HFFc6 (cell line): ENCODE data around the gene POLR3H. TPM values are rescaled to one million over a fixed set of nuclear protein-coding genes. Genes with fewer than 3 reads are reported as not detected.
A peak's percentile ranks its signal among the peaks of the same experiment; 100 is the strongest.
"Not testable (repeated sequence)": the region's sequence is repeated elsewhere in the genome, so short reads cannot be mapped to it uniquely, and the experiment has no call there.

Experiments used
- DNase-seq: peaks from one replicate; pipeline ENCODE4 v3.0.0-alpha.2; 2018
- H3K27ac Mint-ChIP-seq: 2 replicates; pipeline ENCODE4 v1.8.0; 2020; ENCODE audit warnings: mild to moderate bottlenecking, mixed read lengths
- H3K27me3 Mint-ChIP-seq: 2 replicates; pipeline ENCODE4 v1.8.0; 2021; ENCODE audit warnings: mild to moderate bottlenecking, moderate library complexity, mixed read lengths; ENCODE audit not compliant: insufficient read depth
- H3K36me3 Mint-ChIP-seq: 2 replicates; pipeline ENCODE4 v1.8.0; 2021; ENCODE audit warnings: low read depth, mixed read lengths
- H3K4me1 Mint-ChIP-seq: 2 replicates; pipeline ENCODE4 v1.8.0; 2020; ENCODE audit warnings: low read depth, mixed read lengths
- H3K4me3 Mint-ChIP-seq: 2 replicates; pipeline ENCODE4 v1.8.0; 2020; ENCODE audit warnings: mild to moderate bottlenecking, moderate library complexity, mixed read lengths
- H3K9me3 Mint-ChIP-seq: 2 replicates; pipeline ENCODE4 v1.8.0; 2020; ENCODE audit warnings: mild to moderate bottlenecking, mixed read lengths
- total RNA-seq, 6 experiments: library from RNA; stranded (reverse); fragmentation: NEBNext Ultra II Directional; extraction: Animal tissue kit (Norgen Biotek cat#: 25700); gene quantifications; 2 replicates in 1 of 6; 3 replicates in 5 of 6; pipeline ENCODE4 v1.2.3, GENCODE V29; 2021
- TF ChIP-seq, protein P1 (sequence below): fragments of 200-600 bp; sonication (generic); IDR thresholded peaks from 2 replicates; pipeline ENCODE4 v1.5.0; 2021; ENCODE audit warnings: antibody characterized with exemption, mild to moderate bottlenecking

Gene POLR3H
- total RNA-seq, 6 experiments from 2014 or later: 50.9 to 72.1 (median 56.0) TPM

DNA sequence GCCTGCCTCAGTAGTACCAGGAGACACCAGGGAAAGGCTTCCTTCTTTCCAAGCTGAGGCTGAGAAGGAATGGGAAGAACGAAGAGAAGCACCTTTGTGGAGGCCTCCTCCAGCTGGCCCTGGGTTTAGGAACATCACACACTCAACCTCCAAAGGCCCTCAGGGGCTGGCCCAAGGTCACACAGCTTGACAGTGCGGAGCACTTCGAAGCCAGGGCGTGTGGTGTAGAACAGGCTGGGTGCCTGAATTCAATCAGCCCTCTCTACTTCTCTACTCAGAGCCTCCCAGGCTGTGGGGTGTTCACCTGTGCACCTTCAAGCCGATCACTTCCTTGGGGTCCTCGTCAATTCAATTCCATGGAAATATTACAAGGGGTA, 15.8 kb upstream of the POLR3H start:
- Mint-ChIP-seq H3K27me3 (peaks cover 2% of the 10 kb centered on the region), H3K27ac (no peak overlapping the region), H3K36me3 (no peaks in the 10 kb centered on the region), H3K4me1 (peaks cover 69% of the 10 kb centered on the region), H3K4me3 (peak overlapping the region; percentile 86; the same call in 1 of the 2 replicates), H3K9me3 (no peaks in the 10 kb centered on the region)
- no peak for DNase-seq
- TF ChIP-seq, protein P1, sequence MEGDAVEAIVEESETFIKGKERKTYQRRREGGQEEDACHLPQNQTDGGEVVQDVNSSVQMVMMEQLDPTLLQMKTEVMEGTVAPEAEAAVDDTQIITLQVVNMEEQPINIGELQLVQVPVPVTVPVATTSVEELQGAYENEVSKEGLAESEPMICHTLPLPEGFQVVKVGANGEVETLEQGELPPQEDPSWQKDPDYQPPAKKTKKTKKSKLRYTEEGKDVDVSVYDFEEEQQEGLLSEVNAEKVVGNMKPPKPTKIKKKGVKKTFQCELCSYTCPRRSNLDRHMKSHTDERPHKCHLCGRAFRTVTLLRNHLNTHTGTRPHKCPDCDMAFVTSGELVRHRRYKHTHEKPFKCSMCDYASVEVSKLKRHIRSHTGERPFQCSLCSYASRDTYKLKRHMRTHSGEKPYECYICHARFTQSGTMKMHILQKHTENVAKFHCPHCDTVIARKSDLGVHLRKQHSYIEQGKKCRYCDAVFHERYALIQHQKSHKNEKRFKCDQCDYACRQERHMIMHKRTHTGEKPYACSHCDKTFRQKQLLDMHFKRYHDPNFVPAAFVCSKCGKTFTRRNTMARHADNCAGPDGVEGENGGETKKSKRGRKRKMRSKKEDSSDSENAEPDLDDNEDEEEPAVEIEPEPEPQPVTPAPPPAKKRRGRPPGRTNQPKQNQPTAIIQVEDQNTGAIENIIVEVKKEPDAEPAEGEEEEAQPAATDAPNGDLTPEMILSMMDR: no peak

DNA sequence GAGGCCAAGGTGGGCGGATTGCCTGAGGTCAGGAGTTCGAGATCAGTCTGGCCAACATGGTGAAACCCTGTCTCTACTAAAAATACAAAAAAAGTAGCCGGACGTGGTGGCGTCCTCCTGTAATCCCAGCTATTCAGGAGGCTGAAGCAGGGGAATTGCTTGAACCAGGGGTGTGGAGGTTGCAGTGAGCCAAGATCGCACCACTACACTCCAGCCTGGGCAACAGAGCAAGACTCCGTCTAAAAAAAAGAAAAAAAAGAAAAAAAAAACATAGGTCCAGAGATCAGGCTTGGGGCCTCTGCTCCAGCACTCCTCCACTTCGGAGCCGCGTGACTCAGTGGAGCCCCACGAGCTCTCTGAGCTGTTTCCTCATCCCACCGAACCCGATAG, 14.0 kb upstream of the POLR3H start:
- H3K9me3 Mint-ChIP-seq, H3K27ac Mint-ChIP-seq, H3K36me3 Mint-ChIP-seq, H3K4me3 Mint-ChIP-seq, DNase-seq, H3K27me3 Mint-ChIP-seq: not testable (repeated sequence)
- H3K4me1 Mint-ChIP-seq: peaks cover 53% of the 10 kb centered on the region

DNA sequence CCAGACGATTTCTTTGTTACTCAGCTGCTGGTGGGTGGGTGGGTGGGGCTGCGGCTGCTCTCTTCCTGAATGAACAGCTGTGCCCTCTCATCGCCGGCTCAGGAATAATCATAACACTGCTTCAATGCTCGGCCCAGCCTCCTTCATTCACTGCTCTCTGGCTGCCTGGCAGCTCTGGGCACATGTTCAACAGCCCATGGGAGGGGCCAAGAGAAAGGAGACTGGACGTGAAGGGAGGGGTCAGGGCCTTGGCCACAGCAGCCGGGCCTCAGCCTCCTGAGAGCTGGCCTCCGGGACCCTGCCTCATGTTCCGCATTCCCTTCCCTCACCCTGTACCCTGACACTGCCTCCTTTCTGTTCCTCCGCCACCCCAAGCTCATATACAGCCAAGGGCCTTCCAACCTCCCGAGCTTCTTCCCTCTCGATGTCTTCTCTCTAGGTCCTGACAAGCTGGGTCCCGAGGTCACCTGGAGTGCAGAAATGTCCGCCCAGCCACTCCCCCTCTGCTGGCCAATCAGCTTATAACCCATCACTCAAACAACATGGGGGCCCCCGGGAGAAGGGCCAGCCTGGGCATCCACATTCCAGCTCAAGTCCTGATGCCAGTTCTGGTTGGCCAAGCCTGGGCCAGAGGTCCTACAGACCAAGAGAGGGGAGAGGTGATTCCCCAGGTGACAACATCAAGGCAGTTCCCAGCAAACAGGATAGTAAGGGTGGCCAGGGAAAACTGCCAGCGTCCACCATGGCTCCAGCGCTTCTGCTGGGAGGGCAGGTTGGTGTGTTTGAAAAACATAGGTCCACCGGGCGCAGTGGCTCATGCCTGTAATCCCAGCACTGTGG, 13.4 kb upstream of the POLR3H start:
- DNase-seq: peak; percentile 49
- Mint-ChIP-seq H3K27ac (peak overlapping the region; percentile 58; the same call in 1 of the 2 replicates), H3K27me3 (no peaks in the 10 kb centered on the region; the same call in 1 of the 2 replicates), H3K4me3 (no peak overlapping the region), H3K4me1 (peaks cover 47% of the 10 kb centered on the region), H3K36me3 (no peaks in the 10 kb centered on the region), H3K9me3 (no peaks in the 10 kb centered on the region)
- TF ChIP-seq, protein P1: no peak

DNA sequence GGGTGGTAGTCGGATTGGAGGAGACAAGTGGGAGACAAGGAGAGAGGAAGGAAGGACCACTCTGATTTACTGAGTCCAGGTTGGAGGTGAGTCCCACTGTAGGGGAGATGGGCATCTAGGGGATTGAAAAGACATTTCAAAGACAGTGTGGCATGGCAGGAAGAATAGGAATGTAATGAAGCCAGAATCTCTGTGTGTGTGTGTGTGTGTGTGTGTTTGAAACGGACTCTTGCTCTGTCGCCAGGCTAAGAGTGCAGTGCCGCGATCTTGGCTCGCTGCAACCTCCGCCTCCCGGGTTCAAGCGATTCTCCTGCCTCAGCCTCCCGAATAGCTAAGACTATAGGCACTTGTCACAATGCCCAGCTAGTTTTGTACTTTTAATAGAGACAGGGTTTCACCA, 12.3 kb upstream of the POLR3H start:
- H3K4me1 Mint-ChIP-seq: peaks cover 36% of the 10 kb centered on the region

DNA sequence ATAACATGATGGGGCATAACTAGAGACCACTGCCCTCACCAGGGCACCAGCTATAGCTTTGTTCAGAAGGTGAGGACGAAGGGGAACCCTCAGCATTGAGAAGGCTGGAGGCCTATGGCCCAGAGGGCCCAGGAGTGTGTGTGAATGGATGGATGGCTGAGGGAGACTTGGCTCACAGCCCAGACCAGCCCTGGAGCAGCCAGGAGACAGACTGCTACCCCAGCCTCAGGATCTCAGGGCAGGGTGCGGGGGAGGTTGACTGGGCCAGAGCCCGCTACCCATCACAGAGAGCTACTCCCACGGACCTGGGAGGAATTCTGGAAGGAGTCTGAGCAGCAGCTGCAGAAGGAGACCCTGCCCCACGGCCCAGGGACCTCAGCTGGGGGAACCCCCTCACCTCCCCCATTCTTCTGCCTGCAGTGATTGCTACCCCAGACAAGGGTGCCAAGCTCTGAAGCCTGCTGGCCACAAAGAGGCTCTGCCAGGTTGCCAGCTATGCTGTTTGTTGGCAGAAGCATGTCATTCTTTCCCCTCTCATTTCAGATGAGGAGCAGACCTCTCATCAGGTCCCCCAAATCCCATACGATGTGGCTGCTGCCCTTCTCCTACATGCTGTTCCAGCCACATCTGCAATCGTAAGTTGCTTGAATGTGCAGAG, 11.2 kb upstream of the POLR3H start:
- TF ChIP-seq, protein P1: no peak
- no peak overlapping the region for H3K4me3 Mint-ChIP-seq
- DNase-seq: no peak
- no peaks in the 10 kb centered on the region for H3K9me3 Mint-ChIP-seq
- no peaks in the 10 kb centered on the region; the same call in 1 of the 2 replicates for H3K27me3 Mint-ChIP-seq
- no peaks in the 10 kb centered on the region for H3K36me3 Mint-ChIP-seq
- peaks cover 25% of the 10 kb centered on the region for H3K4me1 Mint-ChIP-seq
- no peak overlapping the region for H3K27ac Mint-ChIP-seq

More for the DNA sequence above, 12.3 kb upstream of the POLR3H start:
- Mint-ChIP-seq H3K36me3 (no peaks in the 10 kb centered on the region), H3K9me3 (no peaks in the 10 kb centered on the region), H3K27me3 (no peaks in the 10 kb centered on the region; the same call in 1 of the 2 replicates), H3K27ac (no peak overlapping the region), H3K4me3 (no peak overlapping the region)
- TF ChIP-seq, protein P1: no peak
- DNase-seq: no peak
